ENCODE data around the gene IRF2BP1.

The IRF2BP1 gene

DNA sequence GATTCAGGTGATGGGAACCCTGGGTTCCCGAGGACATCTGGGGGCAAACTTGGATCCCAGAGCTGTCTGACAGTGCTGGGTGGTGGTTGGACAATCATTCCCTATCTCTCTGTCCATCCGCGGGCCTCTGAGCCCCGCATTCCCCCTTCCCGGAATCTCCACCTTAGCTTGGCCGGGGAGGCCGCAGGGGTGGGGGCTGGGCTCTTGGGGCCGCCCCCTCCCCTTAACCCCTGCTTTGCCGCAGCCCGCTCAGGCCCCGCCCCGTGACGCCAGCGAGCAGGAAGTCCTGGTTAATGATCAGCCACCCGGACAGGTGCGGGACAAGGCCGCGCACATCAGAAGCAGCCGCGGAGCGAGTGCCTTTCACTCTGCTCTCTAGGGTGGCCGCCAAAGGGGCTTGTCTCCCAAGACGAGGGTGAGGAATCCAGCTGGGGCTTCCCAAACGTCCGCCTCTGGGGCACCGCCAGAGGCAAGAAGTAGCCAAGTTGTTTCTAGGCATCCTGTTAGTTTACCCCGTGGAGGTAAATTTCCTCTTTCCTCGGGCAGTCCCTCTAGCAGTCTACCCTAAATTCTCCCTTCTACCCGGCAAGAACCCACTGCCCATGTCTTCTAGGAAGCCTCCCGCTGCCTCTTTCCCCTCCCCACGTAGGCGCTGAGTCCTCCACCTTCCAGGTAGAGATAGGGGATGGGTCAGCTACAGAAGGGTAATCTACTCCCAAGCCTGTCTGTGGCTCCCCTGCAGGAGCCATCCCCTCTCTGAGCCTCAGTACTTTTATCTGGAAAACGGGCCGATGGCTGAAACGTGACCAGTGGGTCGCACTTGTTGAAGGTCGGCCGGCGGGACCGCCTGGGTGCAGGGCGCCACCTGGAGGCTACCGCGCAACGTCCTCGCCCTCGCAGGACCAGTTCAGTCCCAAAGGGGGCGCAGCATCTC, 3.0 kb downstream of the IRF2BP1 start (continued):
- TF ChIP-seq HOXD13 (CRISPR knock-in tag; IDR thresholded peaks at IDR 0.05; ENCODE audit: borderline replicate concordance) (no peak), KLF1 (tag by site-specific recombination; IDR thresholded peaks at IDR 0.05) (0 out of 2 replicates have a peak, but pooled peaks have one; percentile 8), ZNF677 (tag by site-specific recombination; IDR thresholded peaks at IDR 0.05) (no peak), ZBTB48 (tag by site-specific recombination; IDR thresholded peaks at IDR 0.05) (peak; percentile 85; the same call in 1 of the 2 replicates), YY1 (tag by site-specific recombination; IDR thresholded peaks at IDR 0.05) (no peak), ZBTB8A (tag by site-specific recombination; IDR thresholded peaks at IDR 0.05) (no peak), SP2 (tag by site-specific recombination; IDR thresholded peaks at IDR 0.05) (no peak), ZBTB7A (tag by site-specific recombination; IDR thresholded peaks at IDR 0.05; ENCODE audit: low read depth) (0 out of 2 replicates have a peak, but pooled peaks have one; percentile 21), ZNF121 (tag by site-specific recombination; IDR thresholded peaks at IDR 0.05) (peak; percentile 74), KLF10 (tag by site-specific recombination; IDR thresholded peaks at IDR 0.05) (no peak), ZNF184 (tag by site-specific recombination; IDR thresholded peaks at IDR 0.05) (no peak), SP7 (tag by site-specific recombination; IDR thresholded peaks at IDR 0.05) (peak; percentile 59), ZNF23 (tag by site-specific recombination; IDR thresholded peaks at IDR 0.05; ENCODE audit: borderline replicate concordance) (no peak), ZNF112 (tag by site-specific recombination; IDR thresholded peaks at IDR 0.05) (no peak), ZNF514 (tag by site-specific recombination; IDR thresholded peaks at IDR 0.05) (no peak), BCL11B (tag by site-specific recombination; IDR thresholded peaks at IDR 0.05; ENCODE audit: low read depth) (peak; percentile 52; the same call in 1 of the 2 replicates), ZNF654 (tag by site-specific recombination; IDR thresholded peaks at IDR 0.05; ENCODE audit: low read depth) (no peak; the same call in 1 of the 2 replicates), ZNF555 (tag by site-specific recombination; conservative IDR thresholded peaks at IDR 0.05) (no peak), ZNF426 (tag by site-specific recombination; IDR thresholded peaks at IDR 0.05) (no peak), GLI4 (tag by site-specific recombination; IDR thresholded peaks at IDR 0.05) (no peak), KLF7 (tag by site-specific recombination; IDR thresholded peaks at IDR 0.05; ENCODE audit: borderline replicate concordance) (peak; percentile 30; the same call in 1 of the 2 replicates), ZNF10 (tag by site-specific recombination; IDR thresholded peaks at IDR 0.05) (peak; percentile 97), ZNF610 (tag by site-specific recombination; IDR thresholded peaks at IDR 0.05; ENCODE audit: borderline replicate concordance) (no peak), ZNF202 (tag by site-specific recombination; IDR thresholded peaks at IDR 0.05; ENCODE audit: borderline replicate concordance) (no peak), HOXC10 (CRISPR knock-in tag; IDR thresholded peaks at IDR 0.05) (no peak), ZNF133 (tag by site-specific recombination; IDR thresholded peaks at IDR 0.05) (no peak), ZIC2 (tag by site-specific recombination; IDR thresholded peaks at IDR 0.05) (no peak)
- TF ChIP-seq, protein P1, sequence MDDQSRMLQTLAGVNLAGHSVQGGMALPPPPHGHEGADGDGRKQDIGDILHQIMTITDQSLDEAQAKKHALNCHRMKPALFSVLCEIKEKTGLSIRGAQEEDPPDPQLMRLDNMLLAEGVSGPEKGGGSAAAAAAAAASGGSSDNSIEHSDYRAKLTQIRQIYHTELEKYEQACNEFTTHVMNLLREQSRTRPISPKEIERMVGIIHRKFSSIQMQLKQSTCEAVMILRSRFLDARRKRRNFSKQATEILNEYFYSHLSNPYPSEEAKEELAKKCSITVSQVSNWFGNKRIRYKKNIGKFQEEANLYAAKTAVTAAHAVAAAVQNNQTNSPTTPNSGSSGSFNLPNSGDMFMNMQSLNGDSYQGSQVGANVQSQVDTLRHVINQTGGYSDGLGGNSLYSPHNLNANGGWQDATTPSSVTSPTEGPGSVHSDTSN (CRISPR knock-in tag; IDR thresholded peaks at IDR 0.05): no peak
- TF ChIP-seq, protein P2, sequence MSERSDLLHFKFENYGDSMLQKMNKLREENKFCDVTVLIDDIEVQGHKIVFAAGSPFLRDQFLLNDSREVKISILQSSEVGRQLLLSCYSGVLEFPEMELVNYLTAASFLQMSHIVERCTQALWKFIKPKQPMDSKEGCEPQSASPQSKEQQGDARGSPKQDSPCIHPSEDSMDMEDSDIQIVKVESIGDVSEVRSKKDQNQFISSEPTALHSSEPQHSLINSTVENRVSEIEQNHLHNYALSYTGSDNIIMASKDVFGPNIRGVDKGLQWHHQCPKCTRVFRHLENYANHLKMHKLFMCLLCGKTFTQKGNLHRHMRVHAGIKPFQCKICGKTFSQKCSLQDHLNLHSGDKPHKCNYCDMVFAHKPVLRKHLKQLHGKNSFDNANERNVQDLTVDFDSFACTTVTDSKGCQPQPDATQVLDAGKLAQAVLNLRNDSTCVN (tag by site-specific recombination; optimal IDR thresholded peaks at IDR 0.05): peak; percentile 35
- TF ChIP-seq, protein P3, sequence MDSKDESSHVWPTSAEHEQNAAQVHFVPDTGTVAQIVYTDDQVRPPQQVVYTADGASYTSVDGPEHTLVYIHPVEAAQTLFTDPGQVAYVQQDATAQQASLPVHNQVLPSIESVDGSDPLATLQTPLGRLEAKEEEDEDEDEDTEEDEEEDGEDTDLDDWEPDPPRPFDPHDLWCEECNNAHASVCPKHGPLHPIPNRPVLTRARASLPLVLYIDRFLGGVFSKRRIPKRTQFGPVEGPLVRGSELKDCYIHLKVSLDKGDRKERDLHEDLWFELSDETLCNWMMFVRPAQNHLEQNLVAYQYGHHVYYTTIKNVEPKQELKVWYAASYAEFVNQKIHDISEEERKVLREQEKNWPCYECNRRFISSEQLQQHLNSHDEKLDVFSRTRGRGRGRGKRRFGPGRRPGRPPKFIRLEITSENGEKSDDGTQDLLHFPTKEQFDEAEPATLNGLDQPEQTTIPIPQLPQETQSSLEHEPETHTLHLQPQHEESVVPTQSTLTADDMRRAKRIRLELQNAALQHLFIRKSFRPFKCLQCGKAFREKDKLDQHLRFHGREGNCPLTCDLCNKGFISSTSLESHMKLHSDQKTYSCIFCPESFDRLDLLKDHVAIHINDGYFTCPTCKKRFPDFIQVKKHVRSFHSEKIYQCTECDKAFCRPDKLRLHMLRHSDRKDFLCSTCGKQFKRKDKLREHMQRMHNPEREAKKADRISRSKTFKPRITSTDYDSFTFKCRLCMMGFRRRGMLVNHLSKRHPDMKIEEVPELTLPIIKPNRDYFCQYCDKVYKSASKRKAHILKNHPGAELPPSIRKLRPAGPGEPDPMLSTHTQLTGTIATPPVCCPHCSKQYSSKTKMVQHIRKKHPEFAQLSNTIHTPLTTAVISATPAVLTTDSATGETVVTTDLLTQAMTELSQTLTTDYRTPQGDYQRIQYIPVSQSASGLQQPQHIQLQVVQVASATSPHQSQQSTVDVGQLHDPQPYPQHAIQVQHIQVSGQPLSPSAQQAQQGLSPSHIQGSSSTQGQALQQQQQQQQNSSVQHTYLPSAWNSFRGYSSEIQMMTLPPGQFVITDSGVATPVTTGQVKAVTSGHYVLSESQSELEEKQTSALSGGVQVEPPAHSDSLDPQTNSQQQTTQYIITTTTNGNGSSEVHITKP (tag by site-specific recombination; IDR thresholded peaks at IDR 0.05): 0 out of 2 replicates have a peak, but pooled peaks have one; percentile 9
- TF ChIP-seq, protein P4, sequence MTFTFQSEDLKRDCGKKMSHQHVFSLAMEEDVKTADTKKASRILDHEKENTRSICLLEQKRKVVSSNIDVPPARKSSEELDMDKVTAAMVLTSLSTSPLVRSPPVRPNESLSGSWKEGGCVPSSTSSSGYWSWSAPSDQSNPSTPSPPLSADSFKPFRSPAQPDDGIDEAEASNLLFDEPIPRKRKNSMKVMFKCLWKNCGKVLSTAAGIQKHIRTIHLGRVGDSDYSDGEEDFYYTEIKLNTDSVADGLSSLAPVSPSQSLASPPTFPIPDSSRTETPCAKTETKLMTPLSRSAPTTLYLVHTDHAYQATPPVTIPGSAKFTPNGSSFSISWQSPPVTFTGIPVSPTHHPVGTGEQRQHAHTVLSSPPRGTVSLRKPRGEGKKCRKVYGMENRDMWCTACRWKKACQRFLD (tag by site-specific recombination; IDR thresholded peaks at IDR 0.05): no peak
- TF ChIP-seq, protein P5, sequence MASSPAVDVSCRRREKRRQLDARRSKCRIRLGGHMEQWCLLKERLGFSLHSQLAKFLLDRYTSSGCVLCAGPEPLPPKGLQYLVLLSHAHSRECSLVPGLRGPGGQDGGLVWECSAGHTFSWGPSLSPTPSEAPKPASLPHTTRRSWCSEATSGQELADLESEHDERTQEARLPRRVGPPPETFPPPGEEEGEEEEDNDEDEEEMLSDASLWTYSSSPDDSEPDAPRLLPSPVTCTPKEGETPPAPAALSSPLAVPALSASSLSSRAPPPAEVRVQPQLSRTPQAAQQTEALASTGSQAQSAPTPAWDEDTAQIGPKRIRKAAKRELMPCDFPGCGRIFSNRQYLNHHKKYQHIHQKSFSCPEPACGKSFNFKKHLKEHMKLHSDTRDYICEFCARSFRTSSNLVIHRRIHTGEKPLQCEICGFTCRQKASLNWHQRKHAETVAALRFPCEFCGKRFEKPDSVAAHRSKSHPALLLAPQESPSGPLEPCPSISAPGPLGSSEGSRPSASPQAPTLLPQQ (tag by site-specific recombination; IDR thresholded peaks at IDR 0.05): peak; percentile 56

Data from HEK293 (cell line).